ENCODE results near the gene SBF1.
"Not testable (repeated sequence)": the region's sequence is repeated elsewhere in the genome, so short reads cannot be mapped to it uniquely, and the experiment has no call there.

The SBF1 gene

GRCh38 chr22:50474710-50475651, at the start of gene SBF1:
Gene SBF1, minus strand, starts transcription at chr22:50475035. Its CDS starts 195 bp downstream, at chr22:50474840.
- peak within 1 kb of the TSS; percentile 97 for H3K27ac Mint-ChIP-seq
- peaks cover 7% of the 10 kb centered on the region for H3K27me3 Mint-ChIP-seq
- peak within 1 kb of the TSS; percentile 93 for H3K4me3 Mint-ChIP-seq
- H3K4me1 Mint-ChIP-seq: peaks cover 60% of the 10 kb centered on the region
- peaks cover 6% of the 10 kb centered on the region for H3K36me3 Mint-ChIP-seq
- H3K9me3 Mint-ChIP-seq: no peaks in the 10 kb centered on the region
- peak; percentile 87 for ATAC-seq

- H3K36me3 Mint-ChIP-seq: peaks cover 49% of the 10 kb centered on the region
- H3K27ac Mint-ChIP-seq: peak overlapping the region; percentile 100
- no peaks in the 10 kb centered on the region for H3K9me3 Mint-ChIP-seq
- no peak for ATAC-seq
- H3K4me1 Mint-ChIP-seq: peaks cover 39% of the 10 kb centered on the region
- H3K4me3 Mint-ChIP-seq: peak overlapping the region; percentile 97
- H3K27me3 Mint-ChIP-seq: no peaks in the 10 kb centered on the region
Observed at GRCh38 chr22:50523806-50524675, 49.2 kb upstream of the SBF1 start.

- no peak for ATAC-seq
- no peak overlapping the region for H3K27ac Mint-ChIP-seq
- no peaks in the 10 kb centered on the region for H3K27me3 Mint-ChIP-seq
- H3K9me3 Mint-ChIP-seq: no peaks in the 10 kb centered on the region
- H3K4me3 Mint-ChIP-seq: peak overlapping the region; percentile 24
- peaks cover 33% of the 10 kb centered on the region for H3K4me1 Mint-ChIP-seq
- H3K36me3 Mint-ChIP-seq: peaks cover 44% of the 10 kb centered on the region
Observed at GRCh38 chr22:50523458-50523805, 48.6 kb upstream of the SBF1 start.

GRCh38 chr22:50522806-50523438, 48.1 kb upstream of the SBF1 start:
- no peak for ATAC-seq
- Mint-ChIP-seq H3K4me3 (peak overlapping the region; percentile 24), H3K9me3 (no peaks in the 10 kb centered on the region), H3K27ac (no peak overlapping the region), H3K4me1 (peaks cover 28% of the 10 kb centered on the region), H3K27me3 (no peaks in the 10 kb centered on the region), H3K36me3 (peaks cover 44% of the 10 kb centered on the region)

GRCh38 chr22:50522208-50522805, 47.5 kb upstream of the SBF1 start:
- peaks cover 47% of the 10 kb centered on the region for H3K36me3 Mint-ChIP-seq
- H3K4me3 Mint-ChIP-seq: peak overlapping the region; percentile 44
- ATAC-seq: no peak
- H3K4me1 Mint-ChIP-seq: peaks cover 22% of the 10 kb centered on the region
- no peaks in the 10 kb centered on the region for H3K9me3 Mint-ChIP-seq
- no peak overlapping the region for H3K27ac Mint-ChIP-seq
- H3K27me3 Mint-ChIP-seq: no peaks in the 10 kb centered on the region

GRCh38 chr22:50521710-50522109, 46.9 kb upstream of the SBF1 start:
- H3K4me1 Mint-ChIP-seq: peaks cover 16% of the 10 kb centered on the region
- H3K9me3 Mint-ChIP-seq: no peaks in the 10 kb centered on the region
- no peaks in the 10 kb centered on the region for H3K27me3 Mint-ChIP-seq
- no peak for ATAC-seq
- H3K36me3 Mint-ChIP-seq: peaks cover 53% of the 10 kb centered on the region
- no peak overlapping the region for H3K4me3 Mint-ChIP-seq
- H3K27ac Mint-ChIP-seq: no peak overlapping the region

GRCh38 chr22:50520826-50521453, 46.1 kb upstream of the SBF1 start:
- no peaks in the 10 kb centered on the region for H3K9me3 Mint-ChIP-seq
- peaks cover 56% of the 10 kb centered on the region for H3K36me3 Mint-ChIP-seq
- H3K4me1 Mint-ChIP-seq: peaks cover 17% of the 10 kb centered on the region
- no peak overlapping the region for H3K4me3 Mint-ChIP-seq
- no peaks in the 10 kb centered on the region for H3K27me3 Mint-ChIP-seq
- ATAC-seq: no peak
- no peak overlapping the region for H3K27ac Mint-ChIP-seq

GRCh38 chr22:50520184-50520583, 45.3 kb upstream of the SBF1 start:
- ATAC-seq, H3K4me3 Mint-ChIP-seq, H3K9me3 Mint-ChIP-seq, H3K27me3 Mint-ChIP-seq, H3K27ac Mint-ChIP-seq: not testable (repeated sequence)
- peaks cover 21% of the 10 kb centered on the region for H3K4me1 Mint-ChIP-seq
- H3K36me3 Mint-ChIP-seq: peaks cover 56% of the 10 kb centered on the region

- H3K9me3 Mint-ChIP-seq: no peaks in the 10 kb centered on the region
- peaks cover 54% of the 10 kb centered on the region for H3K36me3 Mint-ChIP-seq
- H3K27ac Mint-ChIP-seq: no peak overlapping the region
- peaks cover 18% of the 10 kb centered on the region for H3K4me1 Mint-ChIP-seq
- no peaks in the 10 kb centered on the region for H3K27me3 Mint-ChIP-seq
- ATAC-seq: no peak
- no peak overlapping the region for H3K4me3 Mint-ChIP-seq
Observed at GRCh38 chr22:50519151-50519550, 44.3 kb upstream of the SBF1 start.

GRCh38 chr22:50518606-50519005, 43.8 kb upstream of the SBF1 start:
- Mint-ChIP-seq H3K9me3 (no peaks in the 10 kb centered on the region), H3K4me1 (peaks cover 17% of the 10 kb centered on the region), H3K4me3 (no peak overlapping the region), H3K36me3 (peaks cover 54% of the 10 kb centered on the region), H3K27me3 (no peaks in the 10 kb centered on the region), H3K27ac (no peak overlapping the region)
- ATAC-seq: no peak

- H3K27me3 Mint-ChIP-seq: no peaks in the 10 kb centered on the region
- peaks cover 17% of the 10 kb centered on the region for H3K4me1 Mint-ChIP-seq
- no peak overlapping the region for H3K4me3 Mint-ChIP-seq
- no peaks in the 10 kb centered on the region for H3K9me3 Mint-ChIP-seq
- no peak for ATAC-seq
- no peak overlapping the region for H3K27ac Mint-ChIP-seq
- H3K36me3 Mint-ChIP-seq: peaks cover 54% of the 10 kb centered on the region
Observed at GRCh38 chr22:50517495-50518260, 42.8 kb upstream of the SBF1 start.

GRCh38 chr22:50516891-50517290, 42.1 kb upstream of the SBF1 start:
- H3K36me3 Mint-ChIP-seq: peaks cover 56% of the 10 kb centered on the region
- peaks cover 23% of the 10 kb centered on the region for H3K4me1 Mint-ChIP-seq
- H3K4me3 Mint-ChIP-seq: no peak overlapping the region
- no peaks in the 10 kb centered on the region for H3K9me3 Mint-ChIP-seq
- H3K27me3 Mint-ChIP-seq: no peaks in the 10 kb centered on the region
- H3K27ac Mint-ChIP-seq: no peak overlapping the region
- ATAC-seq: no peak

- H3K4me1 Mint-ChIP-seq: peaks cover 23% of the 10 kb centered on the region
- peaks cover 51% of the 10 kb centered on the region for H3K36me3 Mint-ChIP-seq
- no peaks in the 10 kb centered on the region for H3K27me3 Mint-ChIP-seq
- no peak overlapping the region for H3K4me3 Mint-ChIP-seq
- ATAC-seq: no peak
- H3K27ac Mint-ChIP-seq: no peak overlapping the region
- H3K9me3 Mint-ChIP-seq: no peaks in the 10 kb centered on the region
Observed at GRCh38 chr22:50516068-50516467, 41.2 kb upstream of the SBF1 start.

GRCh38 chr22:50513175-50513574, 38.3 kb upstream of the SBF1 start:
- Mint-ChIP-seq H3K36me3 (peaks cover 32% of the 10 kb centered on the region), H3K4me1 (peaks cover 37% of the 10 kb centered on the region), H3K9me3 (no peaks in the 10 kb centered on the region), H3K27me3 (no peaks in the 10 kb centered on the region), H3K27ac (no peak overlapping the region), H3K4me3 (no peak overlapping the region)
- ATAC-seq: no peak
